GM12891 (cell line): Measurements from ENCODE around the gene DNAAF8.

Experiments
- PAX5 ChIP-seq: IDR thresholded peaks from 2 replicates; pipeline ENCODE4 v1.6.1; 2011; ENCODE audit warnings: low read length, moderate library complexity, mild to moderate bottlenecking; ENCODE audit not compliant: insufficient read depth, severe bottlenecking
- POLR2A ChIP-seq: IDR thresholded peaks from 2 replicates; pipeline ENCODE4 v1.6.1; 2011; ENCODE audit warnings: low read depth, low read length, control low read depth
- POLR2AphosphoS5 ChIP-seq: IDR thresholded peaks from 2 replicates; pipeline ENCODE4 v1.6.1; 2011; ENCODE audit warnings: low read depth, low read length, control low read depth
- SPI1 ChIP-seq: IDR thresholded peaks from 2 replicates; pipeline ENCODE4 v1.6.1; 2011; ENCODE audit warnings: low read depth, low read length, control low read depth
- TAF1 ChIP-seq: IDR thresholded peaks from 2 replicates; pipeline ENCODE4 v1.6.1; 2011; ENCODE audit warnings: low read depth, low read length, control low read depth

- no peak for TF ChIP-seq POLR2AphosphoS5
- no peak for TF ChIP-seq TAF1
- no peak for TF ChIP-seq POLR2A
- TF ChIP-seq SPI1: no peak
- TF ChIP-seq PAX5: no peak
Measured at GRCh38 chr16:4797805-4798252, 63.5 kb downstream of the DNAAF8 start.
